Ascending aorta (tissue), 2 donors: ENCODE data around the gene VKORC1. TPM values are rescaled to one million over a fixed set of nuclear protein-coding genes. Genes with fewer than 3 reads are reported as not detected.

ENCODE experiments used
- DNase-seq, 2 donors: peaks; one replicate each; pipeline ENCODE4 v3.0.0-alpha.2; 2019; ENCODE audit warnings: low spot score in 2 of 2
- H3K27ac ChIP-seq, 2 donors: fragments of 200-600 bp; sonication (generic); one replicate each; pipeline ENCODE4 v1.5.1; 2016 to 2017; ENCODE audit warnings: mild to moderate bottlenecking in 1 of 2
- H3K27me3 ChIP-seq: fragments of 200-600 bp; sonication (generic); one replicate; pipeline ENCODE4 v1.5.1; 2017
- H3K36me3 ChIP-seq, 2 donors: fragments of 200-600 bp; sonication (generic); one replicate each; pipeline ENCODE4 v1.5.1; 2016
- H3K4me1 ChIP-seq, 2 donors: fragments of 200-600 bp; sonication (generic); one replicate each; pipeline ENCODE4 v1.5.1; 2016 to 2017; ENCODE audit warnings: mild to moderate bottlenecking in 1 of 2
- H3K4me3 ChIP-seq, 2 donors: fragments of 200-600 bp; sonication (generic); one replicate each; pipeline ENCODE4 v1.5.1; 2016 to 2017; ENCODE audit warnings: mild to moderate bottlenecking in 1 of 2
- H3K9me3 ChIP-seq, 2 donors: fragments of 200-600 bp; sonication (generic); one replicate each; pipeline ENCODE4 v1.5.1; 2016
- CTCF ChIP-seq, 3 experiments: fragments of 200-600 bp in 2 of 3; fragments of 450-650 bp in 1 of 3; sonication (generic) in 2 of 3; IDR thresholded peaks; one replicate each; pipeline ENCODE4 v1.5.1; 2016 to 2019; ENCODE audit warnings: antibody characterized with exemption in 3 of 3, mild to moderate bottlenecking in 1 of 3, moderate library complexity in 1 of 3
- intact Hi-C: fragments of 100-400 bp; cut with DNase I; formaldehyde crosslinking; loops from one replicate; pipeline ENCODE4 v1.15.1; 2023
- total RNA-seq: library from RNA; depleted of rRNA; stranded (reverse); fragments of >200 nt; gene quantifications from one replicate; pipeline ENCODE4 v1.1.0, GENCODE V29; 2016

The VKORC1 gene
- total RNA-seq, 1 donor from 2014 or later = 227 TPM

- H3K27ac ChIP-seq = no peak overlapping the region
- intact Hi-C loops = no loop called here
These were observed 12.9 kb downstream of the VKORC1 start for GRCh38 chr16:31081428-31082351.

GRCh38 chr16:31080756-31081419 lies 13.7 kb downstream of the VKORC1 start:
- Histone ChIP-seq H3K27me3 (no peaks in the 10 kb centered on the region), H3K9me3 (no peaks in the 10 kb centered on the region), H3K4me3 (no peak overlapping the region), H3K27ac (no peak overlapping the region), H3K36me3 (peaks cover 77 to 89% of the 10 kb centered on the region in 2 donors), H3K4me1 (no peaks in the 10 kb centered on the region)
- TF ChIP-seq CTCF (IDR thresholded peaks at IDR 0.05) = no peak
- no peak for DNase-seq
- intact Hi-C loops = no loop called here

More at GRCh38 chr16:31081428-31082351, 12.9 kb downstream of the VKORC1 start:
- no peak for TF ChIP-seq CTCF (IDR thresholded peaks at IDR 0.05)
- DNase-seq = no peak
- H3K4me1 ChIP-seq = no peaks in the 10 kb centered on the region
- no peaks in the 10 kb centered on the region for H3K27me3 ChIP-seq
- H3K4me3 ChIP-seq = no peak overlapping the region
- peaks cover 81 to 92% of the 10 kb centered on the region in 2 donors for H3K36me3 ChIP-seq
- no peaks in the 10 kb centered on the region for H3K9me3 ChIP-seq

GRCh38 chr16:31080035-31080629 lies 14.5 kb downstream of the VKORC1 start:
- Histone ChIP-seq H3K27me3 (no peaks in the 10 kb centered on the region), H3K4me3 (no peak overlapping the region), H3K36me3 (peaks cover 71 to 83% of the 10 kb centered on the region in 2 donors), H3K27ac (no peak overlapping the region), H3K9me3 (no peaks in the 10 kb centered on the region), H3K4me1 (peaks cover 0 to 4% of the 10 kb centered on the region in 2 donors)
- DNase-seq = no peak
- TF ChIP-seq CTCF (IDR thresholded peaks at IDR 0.05) = no peak
- intact Hi-C loops = no loop called here

GRCh38 chr16:31079342-31079944 lies 15.2 kb downstream of the VKORC1 start:
- no peak for DNase-seq
- TF ChIP-seq CTCF (IDR thresholded peaks at IDR 0.05) = no peak
- intact Hi-C loops = loop anchor here (10.0 kb wide), 1 partner anchor 425 kb away; the partner anchor contains the start of genes FBRS and PRR14
- peaks cover 69 to 77% of the 10 kb centered on the region in 2 donors for H3K36me3 ChIP-seq
- no peaks in the 10 kb centered on the region for H3K27me3 ChIP-seq
- no peaks in the 10 kb centered on the region for H3K9me3 ChIP-seq
- no peak overlapping the region for H3K27ac ChIP-seq
- peaks cover 0 to 9% of the 10 kb centered on the region in 2 donors for H3K4me1 ChIP-seq
- H3K4me3 ChIP-seq = no peak overlapping the region

- no peak for DNase-seq
These were observed 15.8 kb downstream of the VKORC1 start for GRCh38 chr16:31078597-31079341.

More at GRCh38 chr16:31078597-31079341, 15.8 kb downstream of the VKORC1 start:
- no peak for TF ChIP-seq CTCF (IDR thresholded peaks at IDR 0.05)
- no peaks in the 10 kb centered on the region for H3K27me3 ChIP-seq
- no peak overlapping the region for H3K27ac ChIP-seq
- H3K4me3 ChIP-seq = no peak overlapping the region
- H3K9me3 ChIP-seq = no peaks in the 10 kb centered on the region
- intact Hi-C loops = loop anchor here (10.0 kb wide), 1 partner anchor 424 kb away; the partner anchor contains the start of genes FBRS and PRR14
- H3K4me1 ChIP-seq = peaks cover 0 to 9% of the 10 kb centered on the region in 2 donors
- peaks cover 62 to 70% of the 10 kb centered on the region in 2 donors for H3K36me3 ChIP-seq
